ENCODE results near the gene DUSP2.

DNA sequence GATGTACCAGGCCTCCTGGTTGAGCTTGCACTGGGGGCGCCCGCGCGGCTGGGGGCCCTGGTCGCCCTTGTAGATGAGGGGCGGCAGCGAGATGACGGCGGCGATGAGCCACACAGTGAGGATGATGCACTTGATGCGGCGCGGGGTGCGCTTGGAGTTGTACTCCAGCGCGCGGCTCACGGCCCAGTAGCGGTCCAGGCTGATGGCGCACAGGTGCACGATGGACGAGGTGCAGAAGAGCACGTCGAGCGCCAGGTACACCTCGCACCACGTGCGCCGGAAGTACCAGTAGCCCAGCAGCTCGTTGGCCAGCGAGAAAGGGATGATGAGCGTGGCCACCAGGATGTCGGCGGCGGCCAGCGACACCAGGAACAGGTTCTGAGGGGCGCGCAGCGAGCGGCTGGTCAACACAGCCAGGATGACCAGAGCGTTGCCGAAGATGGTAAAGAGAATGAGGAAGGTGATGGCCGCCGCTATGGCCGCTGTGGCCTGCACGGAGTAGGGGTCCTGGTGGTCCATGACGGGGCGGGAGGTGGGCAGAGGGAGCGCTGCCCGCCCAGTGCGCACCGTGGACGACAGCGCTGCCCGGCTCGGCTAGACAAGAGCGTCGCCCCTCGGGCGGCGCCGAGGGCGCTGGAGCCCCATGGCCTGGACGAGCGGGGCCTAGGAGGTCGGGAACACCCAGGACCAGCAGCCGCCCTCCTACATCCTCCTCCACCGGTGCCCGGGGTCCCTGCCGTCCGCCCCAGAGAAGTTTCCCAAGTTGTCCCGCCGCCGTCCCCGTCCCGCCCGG is 29.4 kb downstream of the DUSP2 start:
- TF ChIP-seq, protein P1, sequence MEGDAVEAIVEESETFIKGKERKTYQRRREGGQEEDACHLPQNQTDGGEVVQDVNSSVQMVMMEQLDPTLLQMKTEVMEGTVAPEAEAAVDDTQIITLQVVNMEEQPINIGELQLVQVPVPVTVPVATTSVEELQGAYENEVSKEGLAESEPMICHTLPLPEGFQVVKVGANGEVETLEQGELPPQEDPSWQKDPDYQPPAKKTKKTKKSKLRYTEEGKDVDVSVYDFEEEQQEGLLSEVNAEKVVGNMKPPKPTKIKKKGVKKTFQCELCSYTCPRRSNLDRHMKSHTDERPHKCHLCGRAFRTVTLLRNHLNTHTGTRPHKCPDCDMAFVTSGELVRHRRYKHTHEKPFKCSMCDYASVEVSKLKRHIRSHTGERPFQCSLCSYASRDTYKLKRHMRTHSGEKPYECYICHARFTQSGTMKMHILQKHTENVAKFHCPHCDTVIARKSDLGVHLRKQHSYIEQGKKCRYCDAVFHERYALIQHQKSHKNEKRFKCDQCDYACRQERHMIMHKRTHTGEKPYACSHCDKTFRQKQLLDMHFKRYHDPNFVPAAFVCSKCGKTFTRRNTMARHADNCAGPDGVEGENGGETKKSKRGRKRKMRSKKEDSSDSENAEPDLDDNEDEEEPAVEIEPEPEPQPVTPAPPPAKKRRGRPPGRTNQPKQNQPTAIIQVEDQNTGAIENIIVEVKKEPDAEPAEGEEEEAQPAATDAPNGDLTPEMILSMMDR (IDR thresholded peaks at IDR 0.05; ENCODE audit: low read length): no peak
- TF ChIP-seq EZH2 (IDR thresholded peaks at IDR 0.05; ENCODE audit: borderline replicate concordance, low read length): no peak

Measured in OCI-LY1 (cell line).